GM15510 (cell line): Measurements from ENCODE around the gene EIF1AX.

Experiments
- POLR2A ChIP-seq: IDR thresholded peaks from 3 replicates; pipeline ENCODE4 v1.6.1; 2011; ENCODE audit warnings: borderline replicate concordance; ENCODE audit not compliant: insufficient read length; ENCODE audit errors: extremely low read depth

The EIF1AX gene

GRCh38 chrX:20139966-20140365, 1.7 kb downstream of the EIF1AX start:
- no peak for TF ChIP-seq POLR2A

- no peak for TF ChIP-seq POLR2A
Measured at GRCh38 chrX:20135944-20136343, 5.7 kb downstream of the EIF1AX start.

DNA sequence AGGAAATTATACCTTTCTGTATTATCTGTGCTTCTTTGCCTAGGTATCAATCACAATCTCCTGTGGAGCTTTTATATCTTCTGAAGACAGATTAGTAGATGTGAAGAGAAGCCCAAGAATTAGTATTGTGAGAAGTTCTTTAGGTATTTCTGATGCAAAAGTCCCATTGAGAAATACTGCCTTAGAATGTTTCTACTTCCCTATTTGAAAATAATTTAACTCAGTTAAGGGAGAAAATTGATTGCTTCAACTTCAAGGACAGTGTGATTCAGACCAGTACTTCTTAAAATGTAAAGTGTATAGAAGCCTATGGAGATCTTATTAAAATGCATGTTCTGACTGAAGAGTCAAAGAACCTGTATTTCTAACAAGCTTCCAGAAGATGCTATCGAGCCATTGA, 9.0 kb downstream of the EIF1AX start:
- no peak for TF ChIP-seq POLR2A

- TF ChIP-seq POLR2A = no peak
Measured at GRCh38 chrX:20130357-20130756, 11.3 kb downstream of the EIF1AX start.

DNA sequence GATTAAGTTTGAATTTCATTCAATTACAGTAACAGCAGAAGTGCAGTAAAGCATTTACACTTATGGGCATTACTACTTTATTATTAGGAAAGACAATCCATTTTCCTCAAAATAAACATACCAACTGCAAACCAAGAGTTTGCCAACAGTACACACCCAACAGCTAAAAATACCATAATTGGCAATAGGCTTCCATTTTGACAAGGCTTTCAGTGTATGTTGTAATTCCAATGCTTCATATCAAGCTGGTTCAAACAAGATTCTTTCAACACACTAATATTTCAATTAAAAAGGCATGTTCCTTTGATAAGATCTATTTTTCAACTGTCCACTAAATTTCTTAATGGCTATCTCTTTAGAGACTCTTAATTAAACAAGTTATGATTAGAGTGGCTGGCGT, 12.1 kb downstream of the EIF1AX start:
- no peak for TF ChIP-seq POLR2A

DNA sequence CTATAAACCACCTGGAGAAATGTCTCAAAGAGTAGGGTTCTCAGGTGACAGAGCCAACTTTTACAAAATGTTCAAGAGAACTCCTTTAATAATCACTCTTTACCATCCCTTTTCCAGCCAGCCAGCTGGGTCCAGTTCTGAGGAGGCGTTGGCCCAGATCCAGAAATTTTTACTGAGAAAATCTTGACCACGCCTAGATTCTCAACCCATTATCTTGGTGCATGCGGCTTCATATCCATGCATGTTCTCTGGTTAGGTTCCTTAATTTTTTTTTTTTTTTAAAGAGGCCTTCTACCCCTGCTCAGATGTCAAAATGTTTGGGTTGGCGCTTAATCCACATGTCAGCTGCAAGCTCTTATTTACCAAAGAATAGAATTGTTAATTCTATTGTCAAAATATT, 13.0 kb downstream of the EIF1AX start:
- TF ChIP-seq POLR2A = no peak

DNA sequence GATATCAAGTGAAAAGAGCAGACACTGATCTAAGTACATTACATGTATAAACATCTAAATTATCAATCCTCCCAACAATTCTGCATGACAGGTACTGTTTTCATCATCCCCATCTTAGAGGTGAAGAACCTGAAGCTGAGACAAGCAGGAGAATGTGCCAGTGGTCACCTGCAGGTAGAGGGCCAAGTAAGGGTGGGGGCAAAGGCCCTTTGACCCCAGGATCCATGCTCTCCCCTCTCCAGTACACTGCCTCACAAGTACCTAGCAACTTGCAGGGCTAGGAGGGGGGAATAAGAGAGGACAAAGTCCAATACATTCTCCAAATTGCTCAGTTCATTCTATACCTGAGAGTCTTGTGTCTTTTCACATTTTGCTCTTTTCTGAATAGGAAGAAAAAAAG, 16.7 kb downstream of the EIF1AX start:
- no peak for TF ChIP-seq POLR2A

- no peak for TF ChIP-seq POLR2A
Measured at GRCh38 chrX:20118065-20118824, 23.4 kb downstream of the EIF1AX start.

DNA sequence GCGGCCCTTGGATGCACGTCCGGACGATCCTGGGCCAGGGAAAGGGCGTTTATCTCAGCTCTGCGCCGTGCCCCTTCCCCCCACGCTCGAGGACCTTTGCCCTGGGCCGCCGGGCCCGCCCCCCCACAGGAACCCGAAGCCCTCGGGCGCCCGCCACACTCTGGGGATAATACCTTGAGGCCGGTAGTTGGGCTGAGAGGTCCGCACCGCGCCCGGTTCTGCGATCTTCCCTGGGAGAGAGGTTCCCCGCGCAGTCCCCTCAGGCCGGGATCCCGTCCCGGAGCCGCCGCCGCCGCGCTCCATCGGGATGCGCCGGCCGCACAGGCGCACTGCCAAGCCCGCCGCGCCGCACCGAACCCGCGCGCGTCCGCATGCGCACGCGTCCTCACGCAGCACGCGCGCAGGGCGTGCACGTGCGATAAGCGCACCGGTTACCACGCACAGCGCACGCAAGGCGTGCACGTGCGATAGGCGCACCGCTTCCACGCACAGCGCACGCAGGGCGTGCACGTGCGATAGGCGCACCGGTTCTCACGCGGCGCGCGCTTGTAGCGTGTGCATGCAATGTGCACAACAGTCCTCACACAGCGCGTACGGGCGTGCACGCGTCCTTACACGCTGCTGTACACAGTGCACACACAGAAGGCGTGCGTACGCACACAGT, 24.9 kb downstream of the EIF1AX start, which contains the start of gene MAP7D2:
TSS of gene MAP7D2 (minus strand) at position 331 of the 664 bp plus-strand sequence. CDS start at position 303, 28 bp downstream.
- no peak for TF ChIP-seq POLR2A

GRCh38 chrX:20116087-20116576, 25.5 kb downstream of the EIF1AX start:
- TF ChIP-seq POLR2A = no peak

DNA sequence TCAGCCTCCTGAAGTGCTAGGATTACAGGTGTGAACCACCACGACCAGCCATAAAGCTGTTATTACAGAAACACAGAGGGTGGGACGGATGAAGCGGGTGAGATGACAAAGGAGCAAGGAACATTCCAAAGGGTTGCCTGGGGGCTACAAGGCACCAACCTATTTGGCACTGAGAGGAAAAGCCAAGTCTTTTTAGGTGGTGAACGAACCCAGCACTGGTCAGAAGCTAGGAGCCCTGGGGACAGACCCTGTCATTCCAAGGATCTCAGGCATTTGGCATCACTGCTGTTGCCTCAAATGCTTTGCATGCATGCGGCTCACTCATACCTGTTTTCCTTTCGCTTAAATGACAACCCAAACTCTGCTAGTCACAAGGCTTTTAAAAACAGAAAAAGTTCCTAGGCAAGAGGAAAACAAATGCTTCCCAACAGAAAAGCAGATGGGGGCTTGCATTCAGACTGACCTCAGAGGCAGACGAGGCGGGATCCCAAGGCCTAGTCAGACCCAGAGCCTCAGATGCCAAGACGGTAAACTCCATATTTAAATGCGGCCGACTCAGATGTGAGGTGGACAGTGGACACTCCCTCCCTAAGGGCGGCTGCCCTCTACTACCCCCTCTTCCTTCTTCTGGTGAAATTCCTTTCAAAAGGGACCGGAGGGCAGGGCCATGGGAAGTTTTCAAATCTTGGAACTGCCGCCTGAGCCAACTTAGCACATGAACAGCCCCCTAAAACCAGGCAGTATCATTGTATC, 29.4 kb downstream of the EIF1AX start:
- no peak for TF ChIP-seq POLR2A

GRCh38 chrX:20111271-20111670, 30.4 kb downstream of the EIF1AX start:
- TF ChIP-seq POLR2A = no peak

DNA sequence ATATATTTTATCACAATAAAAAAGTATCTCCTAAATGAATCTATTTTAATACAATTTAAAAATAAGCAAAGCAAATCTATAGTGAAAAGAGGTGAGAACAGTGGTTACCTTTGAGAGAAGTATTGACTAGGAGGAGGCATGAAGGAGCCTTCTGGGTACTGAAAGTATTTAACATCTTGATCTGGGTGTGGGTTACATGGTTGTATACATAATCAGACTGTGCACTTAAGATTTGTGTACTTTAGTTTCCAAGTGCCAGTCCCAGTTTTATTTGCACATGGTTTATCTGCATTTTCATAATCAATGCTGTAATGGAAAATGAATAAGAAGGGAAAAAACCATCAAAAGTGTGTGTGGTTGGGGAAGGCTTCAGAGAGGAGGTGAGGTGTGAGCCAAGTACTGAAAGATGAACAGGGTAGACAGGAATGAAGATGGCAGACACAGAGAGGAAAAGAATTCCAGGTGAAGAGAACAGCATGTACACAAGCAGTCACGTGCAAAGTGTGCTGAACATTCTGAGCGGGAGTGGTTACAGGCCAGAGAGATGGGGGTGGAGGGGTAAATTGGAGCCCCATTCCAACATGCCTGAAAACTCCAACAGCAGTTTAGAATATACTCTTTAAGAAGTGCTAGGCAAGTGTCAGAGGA, 39.6 kb downstream of the EIF1AX start:
- TF ChIP-seq POLR2A = no peak

GRCh38 chrX:20091499-20091898, 50.1 kb downstream of the EIF1AX start:
- TF ChIP-seq POLR2A = no peak

DNA sequence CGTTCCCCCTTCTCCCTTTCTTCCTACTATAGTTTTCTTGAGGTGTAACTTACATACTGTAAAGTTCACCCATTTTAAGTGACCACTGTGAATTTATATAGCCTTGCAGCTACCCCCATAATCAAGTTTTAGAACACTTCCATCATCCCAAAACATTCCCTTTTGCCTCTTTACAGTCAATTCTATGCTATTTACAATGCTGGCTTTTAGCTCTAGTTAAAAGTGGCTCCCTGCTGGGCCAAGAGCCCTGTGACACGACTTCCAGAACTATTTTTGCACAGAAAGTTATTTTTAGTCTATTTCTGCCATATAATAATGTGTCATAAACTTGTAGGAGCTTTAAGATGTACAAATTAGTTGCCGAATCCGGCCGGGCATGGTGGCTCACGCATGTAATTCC, 51.8 kb downstream of the EIF1AX start:
- no peak for TF ChIP-seq POLR2A
